Colonic mucosa (tissue), 4 donors: ENCODE measurements around the gene GPR21. TPM values are rescaled to one million over a fixed set of nuclear protein-coding genes. Genes with fewer than 3 reads are reported as not detected.

Experiments used
- DNase-seq: peaks from one replicate; pipeline ENCODE4 v3.0.0-alpha.2; 2020
- H3K27ac ChIP-seq: fragments of 200-600 bp; one replicate; pipeline ENCODE4 v1.8.0; 2021
- H3K27me3 ChIP-seq: fragments of 200-600 bp; one replicate; pipeline ENCODE4 v1.8.0; 2021
- H3K36me3 ChIP-seq: fragments of 200-600 bp; one replicate; pipeline ENCODE4 v1.8.0; 2021
- H3K4me1 ChIP-seq: fragments of 200-600 bp; one replicate; pipeline ENCODE4 v1.8.0; 2021; ENCODE audit warnings: mild to moderate bottlenecking
- H3K4me3 ChIP-seq: fragments of 200-600 bp; one replicate; pipeline ENCODE4 v1.8.0; 2021
- H3K9ac ChIP-seq, 2 donors: one replicate each; pipeline ENCODE4 v1.7.0; 2013; ENCODE audit warnings: control low read depth in 2 of 2, low read depth in 2 of 2, low read length in 2 of 2
- H3K9me3 ChIP-seq: fragments of 200-600 bp; one replicate; pipeline ENCODE4 v1.8.0; 2021
- intact Hi-C: fragments of 100-400 bp; cut with DNase I; formaldehyde crosslinking; loops from one replicate; pipeline ENCODE4 v1.14.1; 2022
- total RNA-seq, 2 donors: library from RNA; stranded (reverse); fragmentation: NEBNext Ultra II Directional in 1 of 2; extraction: Animal tissue kit (Norgen Biotek cat#: 25700) in 1 of 2; gene quantifications; one replicate each; pipeline ENCODE4 v1.2.1, GENCODE V29; 2021
- TF ChIP-seq, protein P1 (sequence below): fragments of 200-600 bp; IDR thresholded peaks from one replicate; pipeline ENCODE4 v1.8.0; 2022; ENCODE audit warnings: antibody characterized with exemption, mild to moderate bottlenecking
- donor health status: healthy.
- donor health status: DM: no; HTN: no; CAD: no.
- donor health status: DM: no; HTN: no; CAD: no.

Gene GPR21
- total RNA-seq, 2 donors from 2014 or later, result 0.35 to 1.2 TPM

GRCh38 chr9:123063896-123064295, 30.4 kb downstream of the GPR21 start:
- no peak for DNase-seq
- H3K9me3 ChIP-seq, result no peaks in the 10 kb centered on the region
- TF ChIP-seq, protein P1, sequence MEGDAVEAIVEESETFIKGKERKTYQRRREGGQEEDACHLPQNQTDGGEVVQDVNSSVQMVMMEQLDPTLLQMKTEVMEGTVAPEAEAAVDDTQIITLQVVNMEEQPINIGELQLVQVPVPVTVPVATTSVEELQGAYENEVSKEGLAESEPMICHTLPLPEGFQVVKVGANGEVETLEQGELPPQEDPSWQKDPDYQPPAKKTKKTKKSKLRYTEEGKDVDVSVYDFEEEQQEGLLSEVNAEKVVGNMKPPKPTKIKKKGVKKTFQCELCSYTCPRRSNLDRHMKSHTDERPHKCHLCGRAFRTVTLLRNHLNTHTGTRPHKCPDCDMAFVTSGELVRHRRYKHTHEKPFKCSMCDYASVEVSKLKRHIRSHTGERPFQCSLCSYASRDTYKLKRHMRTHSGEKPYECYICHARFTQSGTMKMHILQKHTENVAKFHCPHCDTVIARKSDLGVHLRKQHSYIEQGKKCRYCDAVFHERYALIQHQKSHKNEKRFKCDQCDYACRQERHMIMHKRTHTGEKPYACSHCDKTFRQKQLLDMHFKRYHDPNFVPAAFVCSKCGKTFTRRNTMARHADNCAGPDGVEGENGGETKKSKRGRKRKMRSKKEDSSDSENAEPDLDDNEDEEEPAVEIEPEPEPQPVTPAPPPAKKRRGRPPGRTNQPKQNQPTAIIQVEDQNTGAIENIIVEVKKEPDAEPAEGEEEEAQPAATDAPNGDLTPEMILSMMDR, result no peak
- intact Hi-C loops, result no loop called here
- H3K9ac ChIP-seq, result no peak overlapping the region
- no peaks in the 10 kb centered on the region for H3K36me3 ChIP-seq
- no peaks in the 10 kb centered on the region for H3K27me3 ChIP-seq
- no peak overlapping the region for H3K27ac ChIP-seq
- no peaks in the 10 kb centered on the region for H3K4me1 ChIP-seq
- H3K4me3 ChIP-seq, result no peak overlapping the region

DNA sequence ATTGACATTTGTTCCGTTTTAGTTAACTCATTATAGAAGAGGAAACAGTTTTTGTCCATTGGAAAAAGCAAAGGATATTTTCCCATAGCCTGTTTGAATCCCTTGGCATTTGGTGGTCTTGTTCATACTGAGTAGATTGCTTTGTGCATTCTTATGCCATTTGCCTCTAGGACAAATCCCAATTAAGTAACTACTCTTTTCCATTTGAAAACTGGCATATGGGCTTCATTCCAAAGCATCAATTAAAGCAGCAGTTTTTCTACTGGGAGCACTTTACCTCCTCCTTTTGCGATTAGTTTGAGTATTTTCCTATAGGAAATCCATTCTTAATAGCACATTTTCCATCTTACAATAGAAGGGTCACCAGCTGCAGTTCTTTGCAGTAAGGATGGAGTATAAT, 31.2 kb downstream of the GPR21 start:
- intact Hi-C loops, result no loop called here

GRCh38 chr9:123065196-123065595, 31.7 kb downstream of the GPR21 start:
- H3K4me1 ChIP-seq, result no peaks in the 10 kb centered on the region
- H3K36me3 ChIP-seq, result peaks cover under 1% of the 10 kb centered on the region
- H3K4me3 ChIP-seq, result no peak overlapping the region
- H3K9me3 ChIP-seq, result no peaks in the 10 kb centered on the region
- DNase-seq, result no peak
- no peaks in the 10 kb centered on the region for H3K27me3 ChIP-seq
- no peak overlapping the region for H3K9ac ChIP-seq
- intact Hi-C loops, result no loop called here
- TF ChIP-seq, protein P1, result no peak
- H3K27ac ChIP-seq, result no peak overlapping the region

More for the DNA sequence above, 31.2 kb downstream of the GPR21 start:
- no peaks in the 10 kb centered on the region for H3K4me1 ChIP-seq
- H3K9me3 ChIP-seq, result no peaks in the 10 kb centered on the region
- no peaks in the 10 kb centered on the region for H3K27me3 ChIP-seq
- no peaks in the 10 kb centered on the region for H3K36me3 ChIP-seq
- DNase-seq, result no peak
- H3K27ac ChIP-seq, result no peak overlapping the region
- no peak overlapping the region for H3K4me3 ChIP-seq
- TF ChIP-seq, protein P1, result no peak
- H3K9ac ChIP-seq, result no peak overlapping the region

DNA sequence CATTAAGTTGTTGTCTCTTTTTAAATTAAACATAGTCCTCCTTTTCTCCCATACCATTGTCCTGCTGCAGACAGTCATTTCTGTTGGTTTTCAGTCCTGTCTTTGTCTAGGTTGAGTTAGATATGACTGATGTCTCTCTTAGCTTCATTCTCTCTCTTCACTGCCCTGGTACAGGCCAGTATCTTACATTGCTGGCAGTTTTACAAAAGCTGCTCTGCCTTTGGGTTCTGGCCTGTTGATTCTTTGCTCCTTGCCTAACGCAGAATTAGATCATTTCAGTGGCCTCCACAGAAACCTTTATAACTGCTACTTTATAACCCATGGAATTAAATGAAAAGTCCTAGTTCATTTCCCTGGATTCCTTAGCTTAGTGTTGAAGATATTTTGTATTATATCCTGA, 33.7 kb downstream of the GPR21 start:
- H3K36me3 ChIP-seq, result peaks cover 3% of the 10 kb centered on the region

GRCh38 chr9:123069010-123069481, 35.6 kb downstream of the GPR21 start:
- TF ChIP-seq, protein P1, result no peak
- H3K9me3 ChIP-seq, result no peaks in the 10 kb centered on the region
- intact Hi-C loops, result no loop called here
- no peak for DNase-seq
- H3K27me3 ChIP-seq, result no peaks in the 10 kb centered on the region
- no peak overlapping the region for H3K27ac ChIP-seq
- H3K9ac ChIP-seq, result no peak overlapping the region
- no peak overlapping the region for H3K4me3 ChIP-seq
- peaks cover 14% of the 10 kb centered on the region for H3K36me3 ChIP-seq
- no peaks in the 10 kb centered on the region for H3K4me1 ChIP-seq

More for the DNA sequence above, 33.7 kb downstream of the GPR21 start:
- no peak for DNase-seq
- Histone ChIP-seq H3K4me3 (no peak overlapping the region), H3K9ac (no peak overlapping the region), H3K9me3 (no peaks in the 10 kb centered on the region), H3K27ac (no peak overlapping the region), H3K27me3 (no peaks in the 10 kb centered on the region), H3K4me1 (no peaks in the 10 kb centered on the region)
- intact Hi-C loops, result no loop called here
- TF ChIP-seq, protein P1, result no peak

DNA sequence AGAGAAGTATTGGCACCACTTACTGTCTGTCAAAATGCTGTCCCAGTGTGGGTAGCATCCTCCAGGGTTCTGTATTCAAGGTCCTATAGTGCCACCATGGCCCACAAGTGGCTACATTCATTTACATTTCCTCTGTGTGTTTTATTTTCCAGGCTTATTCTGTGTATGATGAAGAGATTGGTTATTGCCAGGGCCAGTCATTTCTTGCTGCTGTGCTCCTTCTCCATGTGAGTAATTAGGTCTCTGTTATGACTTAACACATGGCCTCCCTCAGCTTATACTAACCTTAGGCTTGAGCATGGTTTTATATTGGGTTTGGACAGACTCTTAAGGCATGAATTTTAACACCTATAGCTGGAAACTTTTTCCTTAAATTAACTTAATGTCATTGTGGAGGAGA, 36.7 kb downstream of the GPR21 start:
- Histone ChIP-seq H3K4me3 (no peak overlapping the region), H3K27me3 (no peaks in the 10 kb centered on the region), H3K27ac (no peak overlapping the region), H3K36me3 (peaks cover 14% of the 10 kb centered on the region), H3K4me1 (no peaks in the 10 kb centered on the region), H3K9ac (no peak overlapping the region), H3K9me3 (no peaks in the 10 kb centered on the region)
- intact Hi-C loops, result no loop called here
- DNase-seq, result no peak
- TF ChIP-seq, protein P1, result no peak
